PC-3 (cell line): ENCODE data around the gene LRRC63. TPM values are rescaled to one million over a fixed set of nuclear protein-coding genes. Genes with fewer than 3 reads are reported as not detected.

Experiments used
- ATAC-seq: fragments of 200-7000 bp; cut with Tn5 transposase; 2 replicates; pipeline ENCODE4 v1.9.1; 2020; ENCODE audit warnings: mild to moderate bottlenecking, moderate library complexity
- BruUV-seq: library from RNA; stranded (reverse); fragments of 400-500 nt; replicated peaks from 2 replicates; lab custom pipeline; 2021; lab: Mats Ljungman, UMichigan
- CTCF ChIA-PET: fragments of 300-600 bp; sonication (Branson Sonifier 250); formaldehyde crosslinking; loops from one replicate; lab custom pipeline; 2022; ENCODE audit warnings: antibody characterized with exemption; lab: Charles Lee
- POLR2A ChIA-PET: fragments of 300-600 bp; sonication (Branson Sonifier 250); formaldehyde crosslinking; loops from one replicate; lab custom pipeline; 2022; ENCODE audit warnings: antibody characterized with exemption; ENCODE audit not compliant: unreplicated experiment; lab: Charles Lee
- DNase-seq: peaks from one replicate; pipeline ENCODE4 v3.0.0-alpha.2; 2015
- H2AFZ ChIP-seq: fragments of 300-600 bp; sonication (generic); 2 replicates; pipeline ENCODE4 v1.6.0; 2016; ENCODE audit warnings: antibody characterized with exemption, low read length
- H3F3A ChIP-seq: fragments of 300-600 bp; sonication (generic); one replicate; pipeline ENCODE4 v1.6.0; 2017; ENCODE audit warnings: antibody characterized with exemption, low read length, control low read depth, mild to moderate bottlenecking; ENCODE audit not compliant: unreplicated experiment
- H3K27ac ChIP-seq: fragments of 300-600 bp; sonication (generic); 2 replicates; pipeline ENCODE4 v1.5.1; 2016; ENCODE audit warnings: mild to moderate bottlenecking, low read length
- H3K27me3 ChIP-seq: fragments of 300-600 bp; sonication (generic); 2 replicates; pipeline ENCODE4 v1.6.1; 2016; ENCODE audit warnings: low read length, mixed read lengths
- H3K36me3 ChIP-seq: fragments of 300-600 bp; sonication (generic); 2 replicates; pipeline ENCODE4 v1.6.1; 2016; ENCODE audit warnings: low read depth, mixed run types, low read length, mixed read lengths
- H3K4me1 ChIP-seq: fragments of 300-600 bp; sonication (generic); 2 replicates; pipeline ENCODE4 v1.5.1; 2016; ENCODE audit warnings: low read length; ENCODE audit not compliant: insufficient read depth
- H3K4me2 ChIP-seq: fragments of 300-600 bp; sonication (generic); 2 replicates; pipeline ENCODE4 v1.6.0; 2016; ENCODE audit warnings: low read length
- H3K4me3 ChIP-seq: fragments of 300-600 bp; sonication (generic); 2 replicates; pipeline ENCODE4 v1.5.1; 2016; ENCODE audit warnings: mild to moderate bottlenecking, low read length, mixed read lengths
- H3K79me2 ChIP-seq: fragments of 300-600 bp; sonication (generic); 2 replicates; pipeline ENCODE4 v1.6.1; 2017; ENCODE audit warnings: low read length, mixed read lengths
- H3K9ac ChIP-seq: fragments of 300-600 bp; sonication (generic); 2 replicates; pipeline ENCODE4 v1.6.0; 2016; ENCODE audit warnings: mild to moderate bottlenecking, low read length
- H3K9me2 ChIP-seq: fragments of 300-600 bp; sonication (generic); replicated peaks from 2 replicates; pipeline ENCODE4 v1.6.1; 2016; ENCODE audit warnings: mixed run types, low read length, mixed read lengths
- H3K9me3 ChIP-seq: fragments of 300-600 bp; sonication (generic); 2 replicates; pipeline ENCODE4 v1.6.1; 2016; ENCODE audit warnings: low read length, mixed read lengths
- H4K20me1 ChIP-seq: fragments of 300-600 bp; sonication (generic); 2 replicates; pipeline ENCODE4 v1.6.1; 2016; ENCODE audit warnings: low read length, mixed read lengths
- EZH2 ChIP-seq: fragments of 300-600 bp; sonication (generic); IDR thresholded peaks from one replicate; pipeline ENCODE4 v1.6.1; 2017; ENCODE audit warnings: antibody characterized with exemption, mild to moderate bottlenecking, low read length; ENCODE audit not compliant: unreplicated experiment
- EZH2phosphoT487 ChIP-seq: fragments of 300-600 bp; sonication (generic); IDR thresholded peaks from 2 replicates; pipeline ENCODE4 v1.6.1; 2018; ENCODE audit warnings: mild to moderate bottlenecking, antibody characterized with exemption, low read length, borderline replicate concordance
- intact Hi-C: fragments of 100-400 bp; cut with micrococcal nuclease; formaldehyde crosslinking; loops from 2 replicates; pipeline ENCODE4 v1.9.0; 2023
- total RNA-seq: library from RNA; depleted of rRNA; stranded (reverse); fragments of >200 nt; gene quantifications from 2 replicates; pipeline ENCODE4 v1.2.3, GENCODE V29; 2014
- TF ChIP-seq, protein P1 (sequence below): fragments of 300-600 bp; sonication (generic); conservative IDR thresholded peaks from 2 replicates; pipeline ENCODE4 v1.5.1; 2017; ENCODE audit warnings: antibody characterized with exemption, low read depth, mild to moderate bottlenecking, low read length

Gene LRRC63
- total RNA-seq, 1 experiment from 2014 or later: 0.26 TPM

DNA sequence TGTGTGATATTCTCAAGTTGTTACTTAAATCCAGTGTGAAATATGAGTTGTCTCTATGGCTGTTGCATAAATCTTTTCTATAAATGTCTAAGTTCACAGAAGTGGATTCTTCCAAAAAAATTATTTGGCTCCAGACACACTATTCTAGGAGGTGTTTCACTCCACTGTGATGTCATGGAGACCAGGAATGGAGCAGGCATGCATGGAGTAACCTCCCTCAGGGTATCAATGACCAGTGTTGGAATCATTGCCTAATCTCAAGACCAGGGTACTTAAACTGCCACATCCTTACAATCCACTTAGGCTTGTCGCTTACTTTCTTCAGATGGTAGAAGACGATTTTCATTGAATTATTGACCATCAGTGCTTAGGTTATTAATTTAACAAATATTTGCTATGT, 55.4 kb downstream of the LRRC63 start:
- Histone ChIP-seq H3K4me1 (no peaks in the 10 kb centered on the region), H4K20me1 (no peaks in the 10 kb centered on the region), H3K4me2 (no peak overlapping the region), H3K9me3 (no peaks in the 10 kb centered on the region), H3F3A (no peaks in the 10 kb centered on the region), H2AFZ (no peak overlapping the region), H3K4me3 (no peak overlapping the region), H3K9me2 (no peaks in the 10 kb centered on the region), H3K9ac (no peak overlapping the region), H3K79me2 (no peaks in the 10 kb centered on the region), H3K27ac (no peak overlapping the region), H3K36me3 (no peaks in the 10 kb centered on the region), H3K27me3 (peaks cover 26% of the 10 kb centered on the region)
- ChIA-PET CTCF (no interaction called here), POLR2A (no interaction called here)
- intact Hi-C loops: no loop called here
- no peak for DNase-seq
- TF ChIP-seq, protein P1, sequence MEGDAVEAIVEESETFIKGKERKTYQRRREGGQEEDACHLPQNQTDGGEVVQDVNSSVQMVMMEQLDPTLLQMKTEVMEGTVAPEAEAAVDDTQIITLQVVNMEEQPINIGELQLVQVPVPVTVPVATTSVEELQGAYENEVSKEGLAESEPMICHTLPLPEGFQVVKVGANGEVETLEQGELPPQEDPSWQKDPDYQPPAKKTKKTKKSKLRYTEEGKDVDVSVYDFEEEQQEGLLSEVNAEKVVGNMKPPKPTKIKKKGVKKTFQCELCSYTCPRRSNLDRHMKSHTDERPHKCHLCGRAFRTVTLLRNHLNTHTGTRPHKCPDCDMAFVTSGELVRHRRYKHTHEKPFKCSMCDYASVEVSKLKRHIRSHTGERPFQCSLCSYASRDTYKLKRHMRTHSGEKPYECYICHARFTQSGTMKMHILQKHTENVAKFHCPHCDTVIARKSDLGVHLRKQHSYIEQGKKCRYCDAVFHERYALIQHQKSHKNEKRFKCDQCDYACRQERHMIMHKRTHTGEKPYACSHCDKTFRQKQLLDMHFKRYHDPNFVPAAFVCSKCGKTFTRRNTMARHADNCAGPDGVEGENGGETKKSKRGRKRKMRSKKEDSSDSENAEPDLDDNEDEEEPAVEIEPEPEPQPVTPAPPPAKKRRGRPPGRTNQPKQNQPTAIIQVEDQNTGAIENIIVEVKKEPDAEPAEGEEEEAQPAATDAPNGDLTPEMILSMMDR: no peak
- TF ChIP-seq EZH2phosphoT487: no peak
- TF ChIP-seq EZH2: no peak
- no TSS peak for BruUV-seq
- no peak for ATAC-seq

DNA sequence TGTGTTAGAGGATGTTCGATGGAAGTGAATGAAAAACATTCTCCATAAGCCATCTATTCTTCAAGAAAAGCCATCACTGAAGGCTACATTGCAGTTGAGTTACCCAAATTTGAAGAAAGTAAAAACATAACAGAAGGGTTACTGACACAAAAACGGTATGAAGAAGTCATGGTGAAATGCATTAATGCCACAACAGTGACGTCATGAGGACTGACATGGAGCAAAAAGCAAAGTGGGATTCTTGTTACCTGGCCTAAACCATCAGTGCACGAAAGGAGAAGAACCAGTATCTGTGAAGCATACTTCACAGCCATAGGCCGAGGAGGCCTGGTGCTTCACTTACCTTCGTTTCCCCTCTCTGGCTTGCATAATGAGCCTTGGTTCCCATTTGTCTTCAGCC, 58.7 kb downstream of the LRRC63 start:
- intact Hi-C loops: no loop called here
- ChIA-PET CTCF (no interaction called here), POLR2A (no interaction called here)
- Histone ChIP-seq H4K20me1 (no peaks in the 10 kb centered on the region), H3K27me3 (peaks cover 19% of the 10 kb centered on the region), H3K27ac (no peak overlapping the region), H3K36me3 (no peaks in the 10 kb centered on the region), H2AFZ (no peak overlapping the region), H3K9me2 (no peaks in the 10 kb centered on the region), H3K4me2 (no peak overlapping the region), H3K79me2 (no peaks in the 10 kb centered on the region), H3K4me3 (no peak overlapping the region), H3F3A (no peaks in the 10 kb centered on the region), H3K9ac (no peak overlapping the region), H3K9me3 (no peaks in the 10 kb centered on the region), H3K4me1 (no peaks in the 10 kb centered on the region)
- ATAC-seq (no peak), DNase-seq (no peak)
- TF ChIP-seq, protein P1: no peak
- TF ChIP-seq EZH2 (no peak), EZH2phosphoT487 (no peak)
- no TSS peak for BruUV-seq

DNA sequence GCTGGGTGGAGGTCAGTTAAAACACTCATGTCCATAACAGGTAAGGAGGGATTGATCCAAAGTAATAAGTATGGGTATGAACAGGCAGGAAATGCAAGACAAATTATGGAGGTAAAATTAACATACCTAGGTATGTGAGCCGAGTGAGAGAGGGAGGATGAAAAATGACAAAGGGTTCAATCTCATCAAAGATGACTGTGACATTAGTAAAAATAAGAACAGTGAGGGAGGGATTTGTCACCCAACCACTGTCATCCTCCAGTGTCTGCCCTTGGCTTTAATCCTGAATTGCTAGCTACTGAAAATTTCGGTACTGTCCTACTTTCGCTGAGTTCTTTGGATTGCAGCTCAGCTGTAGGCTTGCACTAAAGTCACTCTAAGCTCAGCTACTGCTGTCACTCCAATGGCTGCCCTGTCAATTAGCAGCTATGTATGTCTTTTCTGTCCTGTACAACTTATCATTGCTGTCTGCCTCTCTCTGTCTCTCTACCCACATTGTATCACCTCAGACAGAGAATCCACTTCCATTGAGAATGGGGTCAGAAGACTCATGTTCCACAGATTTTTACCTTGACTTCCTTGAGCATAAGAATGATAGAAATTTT, 62.5 kb downstream of the LRRC63 start:
- TF ChIP-seq EZH2phosphoT487 (no peak), EZH2 (no peak)
- TF ChIP-seq, protein P1: no peak
- ATAC-seq (no peak), DNase-seq (no peak)
- Histone ChIP-seq H4K20me1 (no peaks in the 10 kb centered on the region), H3F3A (no peaks in the 10 kb centered on the region), H2AFZ (no peak overlapping the region), H3K27ac (no peak overlapping the region), H3K79me2 (no peaks in the 10 kb centered on the region), H3K4me2 (no peak overlapping the region), H3K4me1 (no peaks in the 10 kb centered on the region), H3K9me2 (no peaks in the 10 kb centered on the region), H3K9ac (no peak overlapping the region), H3K9me3 (no peaks in the 10 kb centered on the region), H3K4me3 (no peak overlapping the region), H3K27me3 (peaks cover 19% of the 10 kb centered on the region), H3K36me3 (no peaks in the 10 kb centered on the region)
- intact Hi-C loops: no loop called here
- no TSS peak for BruUV-seq
- POLR2A ChIA-PET: no interaction called here
- CTCF ChIA-PET: no interaction called here
